Measurements from ENCODE around the gene TRAF1.

TRAF1 gene

DNA sequence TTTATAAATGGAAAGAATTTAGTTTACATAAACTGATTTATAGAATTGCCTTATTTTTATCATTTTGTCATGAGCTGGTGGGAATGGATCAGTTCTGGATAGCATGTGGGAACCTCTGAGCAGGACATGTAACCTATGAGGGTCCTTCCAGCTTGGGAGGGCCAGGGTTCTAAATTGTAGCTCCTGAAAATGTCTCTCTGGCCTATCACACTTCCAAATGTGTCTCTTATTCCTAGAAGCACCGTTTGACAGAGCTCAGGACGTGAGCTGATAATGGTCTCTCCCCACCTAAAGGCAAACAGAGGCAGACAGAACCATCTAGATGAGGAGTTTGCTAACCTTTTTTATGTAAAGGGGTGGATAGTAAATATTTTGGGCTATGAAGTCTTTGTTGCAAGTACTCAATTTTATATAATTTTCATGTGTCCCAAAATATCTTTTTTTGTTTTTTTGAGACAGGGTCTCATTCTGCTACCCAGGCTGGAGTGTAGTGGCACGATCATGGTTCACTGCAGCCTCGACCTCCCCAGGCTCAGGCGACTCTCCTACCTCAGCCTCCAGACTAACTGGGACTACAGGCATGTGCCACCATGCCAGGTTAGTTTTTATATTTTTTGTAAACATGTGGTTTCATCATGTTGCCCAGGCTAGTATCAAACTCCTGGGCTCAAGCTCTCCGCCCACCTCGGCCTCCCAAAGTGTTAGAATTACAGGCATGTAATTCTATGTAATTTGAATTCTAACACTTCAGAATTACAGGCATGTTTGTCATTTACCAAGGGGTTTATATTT is 4.0 kb downstream of the TRAF1 start:
- DNase-seq: peak in 1 of 2 donors; percentile 30

DNA sequence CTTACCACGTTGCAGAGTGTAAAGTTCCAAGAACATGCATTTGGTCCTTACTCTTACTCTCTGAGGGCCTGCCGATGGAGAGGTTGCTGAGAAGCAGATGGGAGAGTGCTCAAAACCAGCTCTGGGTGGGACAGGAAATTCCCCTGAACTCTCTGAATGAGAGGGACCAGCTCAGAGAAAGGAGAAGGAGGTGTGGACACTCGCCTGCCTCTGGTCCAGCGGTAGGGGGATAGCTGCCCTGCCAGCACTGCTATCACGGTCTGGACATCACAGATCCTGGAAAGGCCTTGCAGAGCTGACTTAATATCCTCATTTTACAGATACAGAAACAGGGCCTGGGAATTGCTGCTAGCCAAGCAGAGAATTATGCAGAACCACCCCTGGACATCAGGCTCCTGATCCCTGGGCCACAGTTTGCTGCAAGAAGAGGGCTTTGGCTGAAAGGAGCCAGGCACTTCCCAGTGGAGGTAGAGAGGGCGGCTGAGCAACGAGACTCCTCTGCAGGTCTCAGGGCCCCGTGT is 4.9 kb downstream of the TRAF1 start:
- peak in 1 of 2 donors; percentile 52 for DNase-seq

DNA sequence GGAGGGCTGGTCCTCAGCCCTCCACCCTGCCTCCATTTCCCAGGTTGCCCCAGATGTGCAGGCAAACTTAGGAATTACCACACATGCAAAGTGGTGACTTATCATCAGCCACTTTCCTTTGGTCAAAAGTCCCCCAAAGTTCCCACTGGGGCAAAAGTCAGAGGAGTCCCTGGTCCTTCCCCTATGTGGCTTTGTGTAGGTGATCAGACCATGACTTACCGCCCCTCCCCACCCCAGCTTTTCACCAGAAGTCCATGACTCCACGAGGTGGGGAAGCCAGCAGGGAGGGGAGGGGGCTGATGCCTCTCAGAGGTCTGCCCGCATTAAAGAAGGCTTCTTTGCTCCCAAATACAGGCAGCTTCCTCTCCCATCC is 5.8 kb downstream of the TRAF1 start:
- DNase-seq: peak in 1 of 2 donors; percentile 57

DNA sequence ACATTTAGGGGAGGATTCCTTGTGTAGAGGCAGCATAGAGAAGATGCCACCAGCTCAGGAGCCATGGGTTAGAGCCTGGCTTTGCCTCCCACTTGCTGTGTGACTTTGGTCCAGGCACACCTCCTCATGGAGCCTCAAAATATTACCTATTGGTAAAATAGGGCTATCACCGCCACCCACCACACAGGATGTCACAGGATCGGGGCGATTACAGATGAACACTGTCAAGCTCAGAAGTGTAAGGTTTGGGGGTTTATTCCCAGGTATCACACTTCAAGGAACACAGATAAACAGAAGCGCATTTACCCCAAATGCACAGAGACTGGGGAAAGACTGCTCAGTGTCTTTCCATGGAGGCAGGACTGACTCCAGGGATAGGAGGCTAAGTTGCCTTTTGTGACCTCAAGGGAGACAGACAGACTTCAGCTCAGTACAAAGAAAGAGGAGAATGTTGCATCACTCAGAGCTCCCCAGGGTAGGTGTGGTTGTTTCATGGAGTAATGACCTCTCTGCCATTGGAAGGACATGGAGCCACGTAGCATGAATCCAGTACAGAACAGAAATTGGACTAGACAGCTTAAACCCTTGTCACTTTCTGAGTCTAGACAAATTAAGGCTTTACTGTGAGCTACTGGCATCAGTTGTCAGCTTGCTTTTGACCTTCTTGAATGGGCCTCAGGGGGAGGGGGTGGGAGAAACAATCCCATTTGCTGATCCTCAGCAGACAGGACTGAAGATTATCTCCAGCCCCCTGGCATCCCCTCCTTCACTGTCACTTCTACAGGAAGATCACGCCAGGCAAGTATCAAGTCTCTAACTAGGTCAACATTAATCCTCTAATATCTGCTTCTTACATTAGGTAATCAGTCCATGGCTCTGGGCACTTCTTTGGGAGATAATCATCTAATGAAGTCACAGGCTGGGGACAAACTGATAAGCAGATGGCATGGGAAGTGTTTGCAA is 6.5 kb downstream of the TRAF1 start:
- peak in 1 of 2 donors; percentile 65 for DNase-seq

DNA sequence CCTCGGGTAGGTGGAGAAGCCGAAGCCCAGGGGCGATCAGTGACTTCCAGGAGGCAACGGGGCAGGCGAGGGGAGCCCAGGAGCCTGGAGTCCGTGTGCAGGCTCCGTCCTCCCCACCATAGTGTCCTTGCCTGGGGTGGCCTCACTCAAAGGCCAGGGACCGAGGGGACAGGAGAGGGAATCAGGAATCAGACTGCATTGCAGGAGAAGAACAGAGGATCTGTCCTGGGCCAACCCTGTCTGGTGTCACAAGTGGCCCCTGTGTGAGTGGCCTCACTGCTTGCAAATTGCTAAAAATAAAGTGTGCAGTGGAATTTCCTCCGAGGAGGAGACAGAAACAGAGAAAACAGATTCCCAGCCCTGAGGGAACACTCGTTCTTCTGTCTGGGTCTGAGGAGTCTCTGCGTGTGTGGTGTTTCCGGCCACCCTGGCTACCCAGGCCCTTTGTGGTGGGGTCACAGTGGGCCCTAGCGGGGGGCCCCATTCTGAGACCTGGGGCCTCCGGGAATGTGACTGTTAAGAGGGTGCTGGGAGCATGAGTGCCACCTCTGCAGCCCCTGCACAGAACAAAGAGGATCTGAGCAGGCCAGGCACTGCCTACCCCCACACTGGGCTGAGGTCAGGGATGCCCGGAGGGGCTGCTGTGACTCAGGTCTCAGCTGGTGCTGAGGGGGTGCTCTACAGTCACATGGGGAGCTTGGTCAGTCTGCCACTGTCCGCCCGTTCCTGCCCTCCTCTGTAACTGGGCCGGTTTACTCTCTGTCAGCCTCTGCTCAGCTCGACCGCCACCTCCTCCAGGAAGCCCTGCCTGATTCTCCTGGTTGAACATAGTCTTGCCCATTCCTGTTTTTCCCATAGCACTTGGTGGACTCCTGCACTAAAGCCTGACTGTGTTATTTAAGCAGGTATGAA is 7.4 kb downstream of the TRAF1 start:
- DNase-seq: peak in 1 of 2 donors; percentile 27

DNA sequence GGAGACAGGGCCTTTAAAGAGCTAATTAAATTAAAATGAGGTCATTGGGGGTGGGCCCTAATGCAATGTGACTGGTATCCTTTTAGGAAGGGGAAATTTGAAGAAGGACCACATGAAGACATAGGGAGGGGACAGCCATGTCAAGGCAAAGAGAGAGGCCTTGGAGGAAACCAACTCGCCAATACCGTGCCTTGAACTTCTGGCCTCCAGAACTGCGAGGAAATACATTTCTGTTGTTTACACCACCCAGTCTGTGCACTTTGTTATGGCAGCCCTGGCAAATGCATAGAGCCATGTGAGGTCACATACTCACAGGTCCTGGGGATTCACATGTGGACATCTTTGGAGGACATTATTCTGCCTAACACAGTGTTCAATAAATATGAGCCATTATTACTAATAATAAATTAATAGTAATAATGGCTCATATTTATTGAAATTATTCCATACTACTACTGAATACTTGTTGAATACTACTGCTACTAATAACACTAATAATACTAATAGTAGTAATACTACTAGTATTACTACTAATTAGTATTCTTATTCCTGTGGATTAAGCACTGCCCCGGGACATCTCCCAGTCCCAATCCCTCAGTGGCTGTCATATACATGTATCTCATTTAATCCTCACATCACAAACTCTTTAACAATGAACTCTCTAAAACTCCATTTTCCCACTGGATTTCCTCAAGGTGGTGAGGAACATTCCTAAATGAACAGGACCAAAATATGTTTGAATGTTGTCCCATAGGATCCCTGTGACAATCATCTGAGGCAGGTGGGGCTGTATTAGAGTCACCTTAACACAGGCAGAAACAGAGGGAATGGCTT is 8.4 kb downstream of the TRAF1 start:
- peak in 1 of 2 donors; percentile 37 for DNase-seq

DNA sequence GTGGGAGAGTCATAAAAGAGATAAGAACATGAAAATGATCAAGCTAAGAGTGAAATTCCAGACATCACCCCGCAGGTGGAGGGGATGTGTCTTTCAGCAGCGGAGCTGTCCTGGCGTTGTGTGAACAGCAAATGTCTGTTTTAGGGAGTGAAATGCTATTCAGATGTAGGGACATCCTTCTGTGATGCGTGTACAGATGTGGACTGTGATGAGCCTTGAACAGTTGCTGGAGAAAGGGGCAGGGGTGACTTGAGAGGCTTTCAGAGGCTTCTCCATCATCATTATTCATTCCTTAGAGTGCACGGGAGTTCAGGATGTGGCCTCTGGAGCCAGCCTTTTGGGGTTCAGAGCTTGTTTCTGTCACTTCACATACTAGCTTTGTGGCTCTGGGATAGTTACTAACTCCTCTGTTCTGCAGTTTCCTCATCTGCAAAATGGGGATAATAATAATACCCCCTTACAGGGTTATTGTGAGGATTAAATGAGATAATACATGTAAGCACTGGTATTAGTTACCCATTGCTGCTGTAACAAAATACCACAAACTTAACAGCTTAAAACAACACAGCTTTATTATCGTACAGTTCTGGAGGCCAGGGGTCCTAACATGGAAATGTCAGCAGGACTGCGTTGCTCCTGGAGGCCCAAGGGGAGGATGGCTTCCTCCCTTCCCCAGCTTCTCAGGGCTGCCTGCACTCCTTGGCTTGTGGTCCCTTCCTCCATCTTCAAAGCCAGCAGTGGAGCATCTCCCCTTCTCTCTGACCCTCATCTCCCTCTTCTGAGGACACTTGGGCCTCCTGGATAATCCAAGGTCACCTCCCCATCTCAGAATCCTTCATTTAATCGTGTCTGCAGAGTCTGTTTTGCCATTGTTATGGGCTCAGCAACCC is 9.4 kb downstream of the TRAF1 start:
- no peak for DNase-seq

DNA sequence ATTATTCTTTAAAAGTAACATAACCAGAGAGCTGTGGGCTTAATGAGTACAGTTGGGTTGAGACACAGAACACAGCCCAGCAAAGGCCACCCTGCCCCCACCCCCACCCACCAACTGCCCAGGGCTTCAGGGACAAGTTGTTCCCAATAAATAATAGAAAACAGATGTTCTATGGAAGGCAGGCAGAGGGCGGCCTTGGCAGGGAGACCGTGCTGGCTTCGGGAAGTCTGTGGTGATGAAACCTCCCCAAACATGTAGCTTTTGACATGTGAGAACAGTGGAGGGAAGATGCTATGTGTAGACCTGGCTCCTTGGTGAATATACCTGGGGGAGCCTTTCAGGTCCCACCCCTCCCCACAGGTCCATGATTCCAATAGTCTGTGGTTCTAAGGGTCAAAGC is 10.0 kb downstream of the TRAF1 start:
- no peak for DNase-seq

DNA sequence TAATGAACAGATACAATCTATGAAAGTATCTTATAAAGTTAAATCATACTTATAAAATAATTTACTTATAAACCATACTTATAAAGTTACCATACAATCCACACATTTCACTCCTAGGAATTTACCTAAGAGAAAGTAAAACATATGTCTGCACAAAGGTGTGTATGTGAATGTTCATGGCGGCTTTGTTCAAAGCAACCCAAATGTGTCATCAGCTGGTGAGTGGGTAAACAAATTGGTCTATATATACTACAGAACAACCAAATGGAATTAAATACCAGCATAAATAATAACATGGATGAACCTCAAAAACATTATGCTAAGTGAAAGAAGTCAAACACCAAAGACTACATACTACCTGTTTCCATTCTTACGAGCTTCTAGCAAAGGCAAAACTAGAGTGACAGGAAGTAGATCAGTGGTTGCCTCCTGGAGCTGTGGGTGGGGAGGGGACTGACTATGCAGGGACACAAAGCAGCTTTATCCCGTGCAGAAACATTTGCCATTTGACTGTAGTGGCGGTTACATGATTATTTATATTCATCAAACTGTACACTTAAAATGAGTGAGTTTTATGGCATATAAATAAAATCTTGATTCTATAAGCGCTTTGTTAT is 10.6 kb downstream of the TRAF1 start:
- DNase-seq: peak; percentile 35 to 68

DNA sequence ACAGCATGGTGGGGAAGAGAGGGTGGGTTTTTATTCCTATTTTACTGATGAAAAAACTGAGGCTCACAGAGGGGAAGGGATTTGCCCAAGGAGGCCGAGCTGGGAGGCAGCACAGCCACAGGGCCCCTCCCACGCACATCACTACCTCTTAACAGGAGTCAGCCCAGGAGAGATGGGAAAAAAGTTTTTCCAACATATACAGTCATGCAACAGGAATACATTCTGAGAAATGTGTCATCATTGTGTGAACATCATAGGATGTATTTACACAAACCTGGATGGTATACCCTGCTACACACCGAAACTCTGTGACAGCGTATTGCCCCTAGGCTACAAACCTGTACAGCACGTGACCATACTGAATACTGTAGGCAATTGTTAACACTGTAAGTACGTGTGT is 11.6 kb downstream of the TRAF1 start:
- no peak for DNase-seq

DNA sequence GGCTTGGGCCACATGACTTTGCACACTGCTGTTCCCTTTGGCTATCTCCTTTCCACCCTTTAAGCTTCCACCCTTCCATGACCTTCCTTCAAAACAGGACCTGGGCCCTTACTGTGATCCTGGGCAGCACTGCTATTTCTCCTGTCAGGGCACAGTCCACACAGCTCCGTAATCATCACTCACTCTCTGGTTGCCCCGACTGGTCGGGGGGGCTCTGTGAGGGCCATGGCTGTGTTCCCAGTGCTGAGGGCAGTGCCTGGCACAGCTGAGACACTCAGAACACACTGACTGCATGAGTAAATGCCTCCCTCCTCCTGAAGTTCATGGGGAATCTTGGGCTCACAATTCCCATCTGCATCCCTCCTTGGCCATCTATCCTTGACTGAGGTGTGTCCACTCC is 12.2 kb downstream of the TRAF1 start:
- no peak for DNase-seq

DNA sequence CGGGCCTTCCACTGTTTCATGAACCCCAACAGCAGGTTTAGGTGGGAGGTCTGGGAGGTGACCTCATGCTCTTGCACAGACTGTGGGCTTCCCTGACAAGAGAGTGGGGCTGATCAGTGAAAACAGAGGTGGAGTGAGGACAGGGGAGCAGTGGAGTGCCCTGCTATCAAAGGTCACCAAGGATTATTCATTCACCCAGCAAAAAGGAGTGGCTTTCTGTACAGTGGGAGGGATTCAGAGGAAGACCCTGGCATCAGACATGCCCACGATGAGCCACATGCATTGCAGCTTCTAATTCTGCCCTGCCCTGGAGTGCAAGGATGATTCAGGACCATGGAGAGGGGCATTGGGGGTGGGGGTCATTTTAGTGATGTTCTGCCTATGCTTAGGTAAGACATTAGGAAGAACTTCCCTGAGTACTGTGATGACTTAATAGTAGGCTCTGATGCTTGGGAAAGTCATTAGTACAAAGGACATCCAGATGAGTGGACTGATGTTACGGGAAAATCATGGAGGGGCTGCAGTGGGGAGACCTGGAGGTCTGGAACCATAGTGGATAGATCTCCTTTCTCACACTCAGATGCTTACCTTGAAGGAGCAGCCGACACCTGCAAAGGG is 12.8 kb downstream of the TRAF1 start:
- DNase-seq: peak in 1 of 2 donors; percentile 50

DNA sequence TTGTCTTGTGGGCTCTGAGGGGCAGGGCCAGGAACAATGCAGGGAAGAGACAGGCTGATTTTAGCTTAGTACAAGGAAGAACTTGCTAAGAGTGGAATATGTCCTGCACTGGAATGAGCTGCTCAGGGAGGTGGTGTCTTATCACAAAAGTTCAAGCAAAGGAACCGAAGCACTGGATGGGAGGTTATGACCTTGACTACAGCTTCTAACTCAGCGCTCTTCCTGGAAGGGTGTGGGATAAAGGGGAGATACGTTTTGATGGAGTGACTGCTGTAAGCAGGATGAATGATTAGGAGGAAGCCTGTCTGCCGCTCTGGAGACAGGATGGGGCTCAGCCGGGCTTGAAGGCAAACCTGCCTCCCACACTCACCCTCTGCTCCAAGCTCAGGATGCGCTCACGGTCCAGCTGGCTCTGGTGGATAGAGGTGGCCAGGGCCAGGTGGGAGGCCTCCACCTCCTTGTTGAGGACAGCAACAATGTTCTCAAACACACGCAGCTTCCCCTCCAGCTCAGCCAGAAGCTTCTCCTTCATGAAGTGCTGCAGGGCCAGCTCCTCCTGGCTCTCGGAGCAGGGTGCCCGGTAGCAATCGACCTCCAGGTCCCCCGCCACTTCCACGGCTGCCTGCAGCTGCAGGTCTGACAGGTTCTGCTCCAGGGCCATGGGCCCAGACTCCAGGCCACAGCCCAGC is 13.5 kb downstream of the TRAF1 start:
- no peak for DNase-seq

DNA sequence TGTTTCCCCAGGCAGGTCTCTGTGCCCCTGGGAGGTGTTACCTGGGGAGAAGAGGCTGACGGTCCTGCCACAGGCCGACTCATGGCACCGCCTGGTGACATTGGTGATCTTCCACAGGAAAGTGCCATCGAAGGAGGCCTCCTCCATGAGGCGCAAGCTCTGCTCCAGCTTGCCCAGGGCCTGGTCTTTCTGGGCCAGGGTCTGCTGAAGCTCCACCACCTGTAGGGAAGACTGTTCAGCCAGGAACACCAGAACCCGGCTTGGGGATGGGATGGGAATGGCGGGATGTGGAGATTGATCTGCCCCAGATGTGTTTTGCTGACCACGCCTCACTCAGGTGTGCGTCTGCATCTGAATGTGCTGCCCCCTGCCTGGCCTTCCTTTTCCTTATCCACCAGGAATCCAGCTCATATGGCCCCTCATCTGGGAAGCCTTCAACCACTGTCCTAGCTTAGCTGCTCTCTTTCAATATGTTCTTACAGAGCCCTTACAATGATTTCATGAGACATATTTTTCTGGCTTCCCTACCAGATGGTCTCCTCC is 15.2 kb downstream of the TRAF1 start:
- DNase-seq: no peak

DNA sequence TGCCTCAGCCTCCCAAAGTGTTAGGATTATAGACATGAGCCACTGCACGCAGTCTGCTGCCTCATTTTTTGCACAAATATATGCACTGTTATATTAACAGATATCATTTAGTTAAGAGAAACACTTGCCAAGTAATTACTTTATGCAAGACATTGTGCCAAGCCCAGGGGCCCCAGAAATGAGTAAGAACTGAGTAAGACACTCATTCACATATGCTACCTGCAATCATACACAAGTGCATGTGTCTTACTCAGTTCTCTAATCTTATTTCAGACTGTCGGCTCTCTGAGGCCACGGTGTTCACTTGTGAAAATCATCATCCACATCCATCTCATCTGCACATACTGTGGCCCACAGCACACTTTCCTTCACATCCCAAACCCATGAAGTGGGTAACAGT is 16.0 kb downstream of the TRAF1 start:
- no peak for DNase-seq

DNA sequence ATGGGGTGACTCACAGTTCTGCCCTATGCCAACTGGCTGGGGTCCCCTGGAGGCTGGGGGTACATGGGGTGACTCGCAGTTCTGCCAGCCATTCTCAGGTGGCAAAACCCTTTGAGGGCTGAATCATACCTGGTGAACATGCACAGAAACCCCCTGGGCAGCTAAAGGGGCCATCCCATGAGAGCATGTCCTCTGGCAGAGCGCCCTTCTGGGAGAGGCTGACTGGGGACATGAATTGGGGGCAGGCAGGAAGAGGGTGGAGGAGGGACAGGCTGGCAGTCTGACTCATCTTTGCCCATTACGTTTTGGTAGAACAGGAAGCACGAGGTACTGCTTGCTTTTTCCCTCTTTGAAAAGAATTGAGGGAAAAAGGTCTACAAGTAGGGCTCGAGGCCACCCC is 16.7 kb downstream of the TRAF1 start:
- DNase-seq: peak; percentile 40 to 66

DNA sequence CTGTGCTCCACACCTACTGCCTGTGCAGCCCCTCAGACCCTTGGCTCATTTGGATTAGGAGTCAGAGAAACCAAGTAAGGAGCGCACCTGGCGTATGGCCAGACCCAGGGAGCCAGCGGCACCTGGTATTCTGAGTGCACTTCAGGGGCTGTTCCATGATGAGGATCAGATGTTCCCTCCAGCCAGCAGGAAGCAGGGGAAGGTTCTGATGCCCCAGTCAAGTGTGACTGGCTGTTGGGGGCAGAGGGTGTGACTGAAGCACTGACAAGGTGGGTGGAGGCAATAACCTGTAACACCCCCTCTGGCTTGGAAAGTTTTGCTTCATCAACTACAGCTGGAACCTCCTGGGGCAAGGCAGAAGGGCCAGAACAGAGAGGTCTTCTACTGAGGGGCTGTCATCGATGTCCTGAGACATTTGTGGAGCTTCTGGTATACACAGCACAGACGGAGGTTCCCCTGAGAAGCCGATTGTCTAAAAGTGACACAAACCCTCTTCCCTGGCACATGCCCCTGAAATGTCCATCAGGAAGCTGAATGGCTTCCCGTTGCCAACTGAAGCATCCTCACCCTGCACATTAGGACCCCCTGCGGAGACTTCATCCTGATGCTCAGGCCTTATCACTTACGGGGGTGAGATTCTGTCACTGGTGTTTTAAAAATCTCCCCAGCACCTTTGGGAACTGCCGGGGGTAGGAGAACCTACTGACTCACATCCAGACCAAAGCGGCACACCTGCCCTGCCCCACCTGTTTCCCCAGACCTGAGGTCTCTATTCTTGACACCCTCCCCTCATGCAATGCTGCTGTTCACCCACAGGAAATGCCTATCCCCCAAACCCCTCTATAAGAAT is 21.1 kb downstream of the TRAF1 start:
- DNase-seq: peak; percentile 37 to 52

DNA sequence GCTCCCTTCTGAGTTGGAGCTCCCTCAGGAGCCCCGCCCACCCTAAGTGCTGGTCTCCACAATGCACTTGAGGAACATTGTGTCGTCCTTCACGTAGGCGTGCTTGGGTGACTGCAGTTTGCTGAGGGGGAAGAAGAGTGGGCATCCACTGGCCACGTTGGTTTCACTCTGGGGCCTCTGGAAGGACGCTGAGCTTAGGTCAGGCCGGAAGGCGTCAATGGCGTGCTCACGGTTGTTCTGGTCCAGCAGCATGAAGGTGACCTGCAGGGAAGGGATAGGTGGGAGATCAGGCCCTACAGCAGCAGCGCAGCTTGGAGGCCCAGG is 21.7 kb downstream of the TRAF1 start:
- DNase-seq: peak in 1 of 2 donors; percentile 20
